HG03045 (cell line): Measurements from ENCODE around the gene PXDC1.
"Not testable (repeated sequence)": the region's sequence is repeated elsewhere in the genome, so short reads cannot be mapped to it uniquely, and the experiment has no call there.

Source experiments
- ATAC-seq: cut with Tn5 transposase; IDR thresholded peaks from one replicate; pipeline ENCODE4 v1.9.1; 2021; ENCODE audit warnings: mild to moderate bottlenecking, moderate library complexity; ENCODE audit not compliant: unreplicated experiment

PXDC1 gene

DNA sequence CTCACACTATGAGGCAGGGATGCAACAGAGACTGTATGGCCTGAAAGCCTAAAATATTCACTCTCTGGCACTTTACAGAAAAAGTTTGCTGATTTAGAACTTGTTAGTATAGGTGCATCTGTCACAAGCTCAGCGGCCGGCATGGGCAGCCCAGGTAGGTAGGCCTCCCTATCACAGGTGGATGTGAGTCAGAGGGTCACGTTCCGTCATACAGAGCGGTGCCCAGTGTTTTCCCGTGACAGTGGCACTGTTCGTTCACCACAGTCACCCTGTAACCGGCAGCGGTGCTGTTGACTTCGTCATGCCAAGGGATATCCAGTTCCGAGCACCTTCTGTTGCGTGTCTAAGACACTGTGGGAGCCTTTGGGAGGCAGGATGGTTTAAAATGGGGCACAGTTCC is 32.9 kb upstream of the PXDC1 start:
- ATAC-seq: no peak

DNA sequence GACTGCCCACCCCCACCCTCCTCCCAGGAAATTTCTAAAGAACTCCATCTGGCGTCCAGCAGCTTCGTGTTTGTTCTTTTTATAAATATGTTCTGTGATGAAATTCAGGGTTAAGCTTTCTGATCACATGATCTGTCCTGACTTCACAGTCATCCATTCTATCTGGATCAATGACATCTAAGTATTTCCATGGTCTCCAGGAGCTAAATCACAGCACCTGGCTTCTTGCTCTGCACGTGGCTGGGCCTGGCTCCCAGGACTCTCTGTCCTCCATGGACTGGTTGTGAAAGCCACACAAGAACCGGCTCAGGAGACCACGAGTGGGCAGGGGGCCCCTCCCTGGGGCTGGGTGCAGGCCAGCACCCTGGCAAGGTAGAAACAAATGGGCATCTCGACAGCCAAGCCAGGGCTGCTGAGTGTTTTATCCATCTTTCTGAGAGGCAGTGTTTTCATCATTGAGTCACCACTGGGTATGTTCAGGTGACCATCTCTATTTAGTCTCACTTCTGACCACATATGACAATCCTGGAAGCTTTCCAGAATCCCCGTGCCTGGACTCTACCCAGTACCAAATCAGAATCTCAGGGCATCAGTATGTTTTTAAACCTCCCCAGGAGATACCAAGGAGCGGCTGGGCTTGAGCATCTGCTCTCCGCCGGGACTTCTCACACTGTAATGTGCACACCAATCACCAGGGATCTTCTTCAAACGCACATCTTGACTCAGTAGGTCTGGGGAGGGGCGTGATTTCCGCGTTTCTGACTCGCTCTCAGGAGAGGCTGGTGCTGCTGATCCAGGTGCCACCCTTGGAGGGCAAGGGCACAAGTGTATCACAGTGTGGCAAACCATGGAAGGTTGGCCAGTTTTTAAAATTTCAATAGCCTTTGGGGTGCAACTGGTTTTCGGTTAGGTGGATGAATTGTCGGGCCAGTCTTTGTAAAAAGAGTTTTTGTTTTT is 31.6 kb upstream of the PXDC1 start:
- no peak for ATAC-seq

DNA sequence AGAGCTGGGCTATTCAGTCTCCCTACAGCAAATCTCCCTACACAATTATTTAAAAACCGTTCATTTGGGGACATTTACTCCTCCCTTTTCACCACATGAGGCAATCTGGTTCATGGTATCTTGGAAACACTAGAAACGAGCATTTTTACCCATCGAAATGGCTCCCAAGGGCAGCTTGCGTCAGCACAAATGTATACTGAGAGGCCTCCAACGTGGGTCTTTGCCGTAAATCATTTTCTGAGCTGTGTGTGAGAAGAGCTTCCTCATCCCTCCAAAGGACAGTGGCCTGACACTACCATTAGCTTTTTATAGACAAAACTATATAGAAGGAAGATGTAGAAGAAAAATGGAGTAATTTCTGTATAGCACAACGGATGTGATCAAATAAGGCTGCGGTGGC is 30.0 kb upstream of the PXDC1 start:
- no peak for ATAC-seq

DNA sequence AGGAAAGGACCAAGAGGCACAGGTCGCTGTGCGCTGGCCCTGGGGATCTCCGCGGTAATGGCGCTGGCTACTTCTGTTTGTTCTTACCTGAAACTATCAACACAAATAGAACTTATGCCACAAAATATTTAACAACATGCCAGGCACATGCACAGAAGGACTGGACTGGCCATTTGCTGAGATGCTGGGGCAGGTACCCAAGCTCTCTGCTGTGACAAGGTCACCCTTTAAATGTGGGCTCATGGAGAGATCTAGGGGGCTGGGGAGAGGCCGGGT is 28.0 kb upstream of the PXDC1 start:
- ATAC-seq: no peak

DNA sequence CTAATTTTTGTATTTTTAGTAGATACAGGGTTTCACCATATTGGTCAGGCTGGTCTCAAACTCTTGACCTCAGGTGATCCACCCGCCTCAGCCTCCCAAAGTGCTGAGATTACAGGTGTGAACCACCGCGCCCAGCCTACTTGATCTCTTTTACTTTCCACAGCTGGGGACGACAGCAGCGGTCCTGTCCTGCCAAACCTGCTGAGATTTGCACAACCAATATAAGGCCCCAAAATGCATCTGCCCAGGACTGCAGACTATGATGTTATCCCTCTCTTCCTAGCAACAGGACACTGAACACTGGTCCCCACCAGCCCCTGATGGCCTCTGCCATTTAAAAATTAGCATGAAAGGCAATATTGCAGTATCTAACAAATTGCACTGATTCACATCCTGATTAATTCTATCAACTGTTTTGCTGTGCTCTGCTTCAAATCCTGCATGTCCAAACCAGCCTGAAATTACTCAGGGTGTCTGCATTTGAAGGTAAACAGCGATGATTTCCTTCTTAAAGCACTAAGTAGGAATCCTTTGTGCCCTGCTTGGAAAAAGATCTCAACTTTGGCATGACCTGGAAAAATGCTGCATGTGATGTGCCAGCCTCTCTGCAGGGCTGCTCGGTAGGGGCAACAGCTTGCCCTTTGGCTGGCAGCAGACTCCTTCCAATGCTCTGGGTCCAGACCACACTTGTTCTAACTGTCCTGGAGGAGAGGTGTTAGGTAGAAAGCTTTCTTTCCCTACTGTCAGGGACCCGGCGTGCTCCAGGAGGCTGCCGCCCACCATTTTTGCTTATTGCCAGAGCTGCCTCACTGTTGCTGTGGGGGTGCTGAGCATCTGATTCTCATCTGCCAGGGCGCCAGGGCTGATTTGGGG is 27.4 kb upstream of the PXDC1 start:
- ATAC-seq: no peak

DNA sequence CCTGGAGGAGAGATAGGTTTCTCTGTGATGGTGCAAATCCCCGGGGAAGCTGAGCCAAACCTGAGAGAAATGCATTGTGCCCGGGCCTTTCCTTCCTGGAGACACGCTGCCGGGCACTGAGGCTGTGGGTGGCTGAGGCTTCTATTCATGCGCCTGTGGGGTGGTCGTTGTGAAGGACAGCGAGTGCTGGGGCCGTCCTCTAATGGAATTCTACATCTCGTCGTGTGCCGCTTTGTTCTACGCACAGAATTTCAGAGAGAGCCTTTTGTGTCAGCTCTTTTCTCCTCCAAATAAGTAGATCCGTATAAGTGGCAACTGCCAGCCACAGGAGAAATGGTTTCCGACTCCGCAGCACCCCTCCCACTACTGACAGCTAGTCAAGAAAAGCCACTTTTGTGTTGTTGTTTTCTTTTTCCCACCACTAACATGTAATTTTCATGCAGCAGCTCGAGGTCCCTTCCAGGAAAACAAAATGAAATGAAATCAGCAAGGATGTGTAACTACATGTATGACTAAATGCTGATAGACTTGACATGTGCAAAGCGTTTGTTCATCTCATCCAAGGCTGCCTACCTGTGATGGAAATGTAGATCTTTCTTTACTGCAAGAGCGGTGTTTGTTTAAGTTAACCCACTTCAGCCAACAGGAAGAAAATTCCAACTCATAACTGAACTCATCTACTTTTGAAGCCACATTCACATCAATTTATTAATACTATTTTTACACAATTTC is 26.4 kb upstream of the PXDC1 start:
- ATAC-seq: no peak

DNA sequence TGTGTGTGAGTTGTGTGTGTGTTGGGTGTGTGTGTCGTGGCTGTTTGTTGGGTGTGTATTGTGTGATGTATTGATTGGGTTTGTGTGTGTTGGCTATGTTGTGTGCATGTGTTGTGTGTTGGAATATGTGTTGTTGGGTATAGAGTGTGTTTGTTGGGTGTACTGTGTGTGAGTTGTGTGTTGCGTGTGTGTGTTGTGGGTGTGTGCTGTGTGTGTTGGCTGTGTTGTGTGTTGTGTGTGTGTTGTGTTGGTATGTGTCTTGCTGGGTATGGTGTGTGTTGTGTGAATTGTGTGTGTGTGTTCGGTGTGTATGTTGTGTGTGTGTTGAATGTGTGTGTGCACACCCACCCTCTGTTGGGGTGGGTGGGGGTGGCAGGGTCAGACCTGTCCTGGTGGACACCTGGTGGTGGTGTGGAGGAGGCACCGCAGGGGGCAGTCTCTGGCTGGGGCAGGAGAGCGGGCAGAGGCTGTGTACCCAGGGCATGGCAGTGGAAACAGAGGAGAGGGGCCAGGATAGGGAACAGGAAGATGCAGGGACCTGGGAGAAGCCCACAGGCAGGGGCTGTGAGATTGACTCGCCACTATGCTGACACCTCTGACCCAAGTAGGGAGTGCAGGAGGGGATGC is 25.5 kb upstream of the PXDC1 start:
- no peak for ATAC-seq

DNA sequence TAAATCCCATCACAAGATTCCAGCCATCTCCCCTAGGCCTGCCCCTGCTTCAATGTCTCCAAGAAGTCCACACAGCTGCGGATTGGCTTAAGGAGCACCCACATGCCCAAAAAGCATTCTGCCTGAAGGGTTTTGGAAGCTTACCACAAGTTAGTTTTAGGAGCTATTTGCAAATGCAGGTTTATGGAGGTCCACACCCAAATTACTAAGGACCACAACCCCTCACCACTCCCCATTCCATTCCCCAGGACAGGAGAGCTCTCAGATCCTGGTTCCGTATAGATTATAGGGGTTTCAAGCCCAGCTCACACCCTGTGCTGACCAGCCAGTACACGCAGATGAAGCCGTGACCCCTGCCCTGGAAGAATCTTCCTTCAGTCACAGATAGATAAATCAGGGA is 24.3 kb upstream of the PXDC1 start:
- no peak for ATAC-seq

DNA sequence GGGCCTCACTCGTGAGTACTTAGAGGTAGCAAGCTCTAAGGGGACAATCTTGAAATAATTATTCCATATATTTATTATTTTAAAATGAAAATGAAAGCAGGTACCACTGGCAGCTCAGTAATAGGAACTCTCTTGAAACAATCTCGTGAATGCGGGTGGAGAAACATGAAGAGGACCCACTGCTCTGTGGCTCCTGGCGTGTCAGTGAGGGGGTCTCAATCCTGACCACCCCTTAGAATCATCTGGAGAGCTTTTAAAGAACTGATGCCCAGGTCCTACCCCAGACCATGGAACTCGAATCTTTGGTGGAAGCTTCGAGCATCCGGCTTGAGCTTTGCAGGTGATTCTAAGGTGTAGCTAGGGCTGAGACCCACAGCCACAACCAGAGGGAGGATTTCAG is 23.9 kb upstream of the PXDC1 start:
- no peak for ATAC-seq

DNA sequence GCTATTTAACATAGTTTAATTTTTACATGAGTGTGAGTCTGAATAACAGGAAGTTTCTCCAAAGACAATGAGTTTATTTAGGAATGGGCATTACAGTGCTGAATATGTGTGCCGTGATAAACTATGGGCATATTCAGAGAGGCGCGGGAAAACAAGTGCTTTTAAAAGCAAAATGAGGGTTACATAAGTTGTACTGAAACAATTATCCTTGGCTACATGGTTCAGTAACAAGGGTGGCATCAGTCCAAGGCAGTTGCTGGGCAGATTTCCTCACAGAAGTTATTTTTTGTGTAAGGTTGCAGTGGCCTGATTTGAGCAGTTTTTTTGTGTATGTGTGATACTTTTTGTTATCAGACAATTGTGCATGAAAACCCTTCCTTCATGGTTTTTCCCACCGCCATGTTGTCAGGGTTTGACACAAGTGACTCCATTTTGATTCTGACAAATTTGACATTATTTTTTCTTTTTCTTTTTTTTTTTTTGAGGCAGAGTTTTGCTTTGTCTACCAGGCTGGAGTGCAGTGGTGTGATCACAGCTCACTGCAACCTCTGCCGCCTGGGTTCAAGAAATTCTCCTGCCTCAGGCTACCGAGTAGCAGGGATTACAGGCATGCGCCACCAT is 22.3 kb upstream of the PXDC1 start:
- no peak for ATAC-seq

DNA sequence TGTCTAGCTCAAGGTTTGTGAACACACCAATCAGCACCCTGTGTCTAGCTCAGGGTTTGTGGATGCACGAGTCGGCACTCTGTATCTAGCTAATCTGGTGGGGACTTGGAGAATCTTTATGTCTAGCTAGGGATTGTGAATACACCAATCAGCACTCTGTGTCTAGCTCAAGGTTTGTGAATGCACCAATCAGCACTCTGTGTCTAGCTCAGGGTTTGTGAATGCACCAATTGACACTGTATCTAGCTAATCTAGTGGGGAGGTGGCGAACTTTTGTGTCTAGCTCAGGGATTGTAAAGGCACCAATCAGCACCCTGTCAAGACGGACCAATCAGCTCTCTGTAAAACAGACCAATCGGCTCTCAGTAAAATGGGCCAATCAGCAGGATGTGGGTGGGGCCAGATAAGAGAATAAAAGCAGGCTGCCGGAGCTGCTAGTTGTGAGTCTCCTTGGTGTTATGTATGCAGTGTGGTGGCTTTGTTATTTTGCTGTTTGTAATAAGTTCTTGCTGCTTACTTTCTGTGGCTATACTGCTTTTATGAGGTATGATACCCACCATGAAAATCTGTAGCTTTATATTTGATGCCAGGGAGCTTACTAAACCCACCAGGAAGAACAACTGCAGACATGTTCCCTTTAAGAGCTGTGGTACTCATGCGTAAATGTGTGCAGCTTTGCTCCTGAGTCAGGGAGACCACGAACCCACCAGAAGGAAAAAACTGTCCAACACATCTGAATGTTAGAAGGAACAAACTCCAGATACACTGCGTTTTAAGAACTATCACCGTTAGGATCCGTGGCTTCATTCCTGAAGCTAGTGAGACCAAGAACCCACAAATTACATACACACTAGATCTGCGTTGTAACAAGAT is 20.9 kb upstream of the PXDC1 start:
- ATAC-seq: not testable (repeated sequence)

DNA sequence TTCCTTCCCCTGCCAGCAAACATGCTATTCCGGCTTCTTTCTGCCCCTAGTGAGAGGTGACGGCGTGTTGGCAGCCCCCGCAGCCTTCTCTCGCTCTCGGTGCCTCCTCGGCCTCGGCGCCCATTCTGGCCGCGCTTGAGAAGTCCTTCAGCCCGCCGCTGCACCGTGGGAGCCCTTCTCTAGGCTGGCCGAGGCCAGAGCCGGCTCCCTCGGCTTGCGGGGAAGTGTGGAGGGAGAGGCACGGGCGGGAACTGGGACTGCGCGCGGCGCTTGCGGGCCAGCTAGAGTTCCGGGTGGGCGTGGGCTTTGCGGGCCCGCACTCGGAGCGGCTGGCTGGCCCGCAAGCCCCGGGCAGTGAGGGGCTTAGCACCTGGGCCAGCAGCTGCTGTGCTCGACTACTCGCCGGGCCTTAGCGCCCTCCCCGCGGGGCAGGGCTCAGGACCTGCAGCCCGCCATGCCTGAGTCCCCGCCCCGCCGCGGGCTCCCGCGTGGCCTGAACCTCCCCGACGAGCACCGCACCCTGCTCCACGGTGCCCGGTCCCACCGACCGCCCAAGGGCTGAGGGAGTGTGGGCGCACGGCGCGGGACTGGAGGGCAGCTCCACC is 20.0 kb upstream of the PXDC1 start:
- ATAC-seq: no peak

DNA sequence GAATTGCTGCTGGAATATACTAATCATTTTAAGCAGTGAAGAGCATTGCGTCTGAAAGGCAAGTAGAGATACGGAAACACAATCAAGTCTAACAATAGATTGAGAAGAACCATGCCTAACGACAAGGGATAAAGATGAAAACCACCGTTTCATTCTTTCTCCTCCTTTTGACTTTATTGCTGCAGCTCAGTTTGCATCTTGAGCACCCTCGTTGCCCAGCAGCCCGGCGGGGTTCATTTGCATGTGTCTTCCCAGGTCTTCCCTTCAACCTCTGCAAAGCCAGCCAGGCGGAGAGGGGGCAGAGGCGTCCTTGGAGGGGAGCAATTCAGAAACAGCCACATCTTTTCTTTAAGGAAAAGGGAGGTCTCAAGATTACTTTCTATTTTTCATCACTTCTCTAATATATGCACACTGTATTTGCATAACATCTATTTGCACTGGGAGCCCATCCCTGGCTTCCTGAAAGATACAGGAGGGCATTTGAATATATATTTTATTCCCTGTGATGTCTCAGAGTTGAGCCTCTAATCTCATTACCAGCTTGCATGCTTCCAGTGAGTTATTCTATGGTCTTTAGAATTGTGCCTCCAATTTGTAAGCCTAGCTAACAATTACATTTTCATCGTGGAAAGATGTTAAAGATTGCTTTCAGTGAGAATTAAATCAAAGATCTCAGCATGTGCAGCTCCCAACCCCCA is 18.7 kb upstream of the PXDC1 start:
- ATAC-seq: no peak

DNA sequence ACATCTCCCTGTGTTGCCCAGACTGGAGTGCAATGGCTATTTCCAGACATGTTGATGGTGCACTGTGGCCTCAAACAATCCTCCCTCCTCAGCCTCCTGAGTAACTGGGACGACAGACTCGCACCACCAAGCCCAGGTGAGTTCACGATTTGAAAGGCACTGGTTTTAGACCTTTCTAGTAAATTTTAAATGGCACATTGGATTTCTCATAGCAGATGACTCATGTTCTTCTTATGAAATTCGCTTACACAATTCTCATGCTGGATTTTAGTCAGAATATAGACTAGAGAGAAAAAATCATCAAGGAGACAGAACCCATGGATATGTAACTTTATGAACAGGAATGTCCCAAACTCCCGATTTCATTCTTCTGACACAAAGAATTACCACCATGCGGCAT is 18.1 kb upstream of the PXDC1 start:
- ATAC-seq: no peak

DNA sequence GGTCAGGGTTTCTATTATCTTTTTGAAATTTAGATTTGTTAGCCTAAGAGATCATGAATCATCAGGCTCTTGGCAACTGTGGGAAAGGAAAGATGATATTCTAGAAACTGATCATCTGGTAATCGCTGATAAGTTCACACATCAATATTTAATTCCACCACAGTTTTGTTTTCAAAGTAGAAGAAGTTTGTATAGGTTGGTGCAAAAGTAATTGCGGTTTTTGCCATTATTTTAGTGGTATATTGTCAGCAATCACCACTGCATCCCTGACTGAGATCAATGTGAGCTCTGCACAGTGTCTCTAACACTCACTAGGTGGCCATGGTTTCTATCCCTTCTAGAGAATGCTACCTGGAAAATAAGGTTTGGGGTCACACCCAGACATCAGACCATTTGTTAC is 17.0 kb upstream of the PXDC1 start:
- no peak for ATAC-seq

DNA sequence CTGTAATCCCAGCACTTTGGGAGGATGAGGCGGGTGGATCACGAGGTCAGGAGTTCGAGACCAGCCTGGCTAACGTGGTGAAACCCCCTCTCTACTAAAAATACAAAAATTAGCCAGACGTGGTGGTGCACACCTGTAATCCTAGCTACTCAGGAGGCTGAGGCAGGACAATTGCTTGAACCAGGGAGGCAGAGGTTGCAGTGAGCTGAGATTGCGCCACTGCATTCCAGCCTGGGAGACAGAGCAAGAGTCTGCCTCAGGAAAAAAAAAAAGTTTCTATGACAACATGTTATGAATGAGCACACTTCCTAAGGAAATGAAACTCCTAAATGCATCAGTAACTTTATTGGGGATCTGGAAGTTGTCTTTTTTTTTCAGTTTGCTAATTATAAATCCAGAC is 16.0 kb upstream of the PXDC1 start:
- not testable (repeated sequence) for ATAC-seq

DNA sequence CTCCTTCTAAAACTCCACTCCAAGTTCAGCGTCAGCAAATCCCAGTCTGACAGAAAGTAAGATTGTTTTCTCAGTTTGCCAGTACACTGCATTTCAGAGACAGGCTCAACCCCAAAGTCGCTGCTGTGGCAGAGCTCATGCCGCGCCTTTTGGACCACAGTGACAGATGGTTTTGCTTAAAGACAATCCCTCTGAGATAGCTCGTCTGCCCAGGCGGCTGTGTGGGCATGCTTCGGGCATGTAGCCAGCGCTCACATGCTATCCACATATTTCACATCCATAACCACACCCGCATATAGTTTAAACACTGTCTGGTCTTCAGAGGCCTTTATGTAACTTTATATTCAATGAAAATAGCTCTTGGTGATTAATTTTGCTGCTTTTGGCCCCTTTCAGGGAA is 14.7 kb upstream of the PXDC1 start:
- ATAC-seq: no peak

DNA sequence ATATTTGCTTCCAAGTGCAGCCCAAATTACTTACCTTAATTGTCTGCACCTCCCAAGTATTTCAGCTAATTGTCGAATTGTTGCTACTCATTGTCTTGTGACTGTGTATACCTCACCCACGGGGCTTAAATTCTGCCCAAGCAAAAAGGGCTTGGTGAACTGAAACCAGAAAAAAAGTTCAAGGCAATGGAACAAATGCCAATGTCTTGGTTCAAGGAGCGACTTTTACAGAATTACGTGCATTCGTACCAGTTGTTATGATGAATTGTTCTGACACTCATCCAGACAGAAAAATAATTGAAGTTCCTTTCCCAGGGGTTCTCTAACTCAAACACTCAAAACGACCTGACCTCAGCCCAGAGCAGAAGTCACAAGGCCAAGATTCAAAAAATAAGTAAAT is 13.9 kb upstream of the PXDC1 start:
- no peak for ATAC-seq
